ENCODE measurements around the gene ATP8B2.

DNA sequence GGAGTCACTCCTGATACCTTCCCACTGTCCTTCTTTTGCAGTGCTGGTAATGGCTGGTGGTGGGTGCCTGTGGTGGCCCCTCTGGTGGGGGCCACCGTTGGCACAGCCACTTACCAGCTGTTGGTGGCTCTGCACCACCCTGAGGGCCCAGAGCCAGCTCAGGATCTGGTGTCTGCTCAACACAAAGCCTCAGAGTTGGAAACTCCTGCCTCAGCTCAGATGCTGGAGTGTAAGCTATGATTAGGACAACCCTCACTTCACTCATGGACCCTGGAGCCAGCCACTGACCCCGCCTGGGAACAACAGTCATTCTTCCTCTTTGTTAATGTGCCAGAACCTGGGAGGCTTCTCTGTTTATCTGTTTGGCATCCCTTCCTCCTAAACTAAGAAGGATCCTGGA is 1.1 kb upstream of the ATP8B2 start:
- TF ChIP-seq, protein P1, sequence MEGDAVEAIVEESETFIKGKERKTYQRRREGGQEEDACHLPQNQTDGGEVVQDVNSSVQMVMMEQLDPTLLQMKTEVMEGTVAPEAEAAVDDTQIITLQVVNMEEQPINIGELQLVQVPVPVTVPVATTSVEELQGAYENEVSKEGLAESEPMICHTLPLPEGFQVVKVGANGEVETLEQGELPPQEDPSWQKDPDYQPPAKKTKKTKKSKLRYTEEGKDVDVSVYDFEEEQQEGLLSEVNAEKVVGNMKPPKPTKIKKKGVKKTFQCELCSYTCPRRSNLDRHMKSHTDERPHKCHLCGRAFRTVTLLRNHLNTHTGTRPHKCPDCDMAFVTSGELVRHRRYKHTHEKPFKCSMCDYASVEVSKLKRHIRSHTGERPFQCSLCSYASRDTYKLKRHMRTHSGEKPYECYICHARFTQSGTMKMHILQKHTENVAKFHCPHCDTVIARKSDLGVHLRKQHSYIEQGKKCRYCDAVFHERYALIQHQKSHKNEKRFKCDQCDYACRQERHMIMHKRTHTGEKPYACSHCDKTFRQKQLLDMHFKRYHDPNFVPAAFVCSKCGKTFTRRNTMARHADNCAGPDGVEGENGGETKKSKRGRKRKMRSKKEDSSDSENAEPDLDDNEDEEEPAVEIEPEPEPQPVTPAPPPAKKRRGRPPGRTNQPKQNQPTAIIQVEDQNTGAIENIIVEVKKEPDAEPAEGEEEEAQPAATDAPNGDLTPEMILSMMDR (IDR thresholded peaks at IDR 0.05): no peak
- TF ChIP-seq POLR2AphosphoS5 (IDR thresholded peaks at IDR 0.05): no peak

All from breast epithelium (tissue), 3 donors.